MCF 10A (cell line): Measurements from ENCODE around the gene ATP6V1A. TPM values are rescaled to one million over a fixed set of nuclear protein-coding genes. Genes with fewer than 3 reads are reported as not detected.

Experiments used
- BruUV-seq: library from RNA; stranded (reverse); fragments of 400-500 nt; replicated peaks from 2 replicates; lab custom pipeline; 2021; lab: Mats Ljungman, UMichigan
- CTCF ChIA-PET: fragments of 300-600 bp; sonication (Branson Sonifier 250); formaldehyde crosslinking; extraction: SDS; loops from one replicate; lab custom pipeline; 2021; ENCODE audit warnings: antibody characterized with exemption, inconsistent platforms; lab: Yijun Ruan, JAX
- POLR2A ChIA-PET: fragments of 300-600, 350-650 bp; sonication (Branson Sonifier 250); formaldehyde crosslinking; extraction: SDS; loops from one replicate; lab custom pipeline; 2020; ENCODE audit warnings: antibody characterized with exemption, inconsistent platforms; lab: Yijun Ruan, JAX
- DNase-seq: peaks from one replicate; pipeline ENCODE4 v3.0.0-alpha.2; 2018; ENCODE audit not compliant: unreplicated experiment
- H3K27ac Mint-ChIP-seq: one replicate; pipeline ENCODE4 v1.8.0; 2022; ENCODE audit warnings: mild to moderate bottlenecking, low read depth, mixed read lengths; ENCODE audit not compliant: unreplicated experiment
- H3K27me3 Mint-ChIP-seq: one replicate; pipeline ENCODE4 v1.8.0; 2022; ENCODE audit warnings: mixed read lengths; ENCODE audit not compliant: insufficient read depth, unreplicated experiment
- H3K36me3 Mint-ChIP-seq: one replicate; pipeline ENCODE4 v1.8.0; 2022; ENCODE audit warnings: mild to moderate bottlenecking, moderate library complexity, mixed read lengths; ENCODE audit not compliant: insufficient read depth, unreplicated experiment
- H3K4me1 Mint-ChIP-seq: one replicate; pipeline ENCODE4 v1.8.0; 2022; ENCODE audit warnings: mixed read lengths; ENCODE audit not compliant: insufficient read depth, unreplicated experiment
- H3K4me3 Mint-ChIP-seq: one replicate; pipeline ENCODE4 v1.8.0; 2022; ENCODE audit warnings: mild to moderate bottlenecking, moderate library complexity, mixed read lengths; ENCODE audit not compliant: unreplicated experiment
- H3K9me3 Mint-ChIP-seq: one replicate; pipeline ENCODE4 v1.8.0; 2022; ENCODE audit warnings: mixed read lengths; ENCODE audit not compliant: unreplicated experiment
- CTCF ChIP-seq: fragments of 200-600 bp; IDR thresholded peaks from one replicate; pipeline ENCODE4 v1.8.0; 2022; ENCODE audit warnings: antibody characterized with exemption, mild to moderate bottlenecking; ENCODE audit not compliant: unreplicated experiment
- intact Hi-C: fragments of 100-400 bp; cut with micrococcal nuclease; formaldehyde crosslinking; loops from 2 replicates; pipeline ENCODE4 v1.14.1; 2022
- total RNA-seq: library from RNA; stranded (reverse); gene quantifications from 2 replicates; pipeline ENCODE4 v1.2.3, GENCODE V29; 2022

ATP6V1A gene
- total RNA-seq, 1 experiment from 2014 or later = 51.6 TPM

DNA sequence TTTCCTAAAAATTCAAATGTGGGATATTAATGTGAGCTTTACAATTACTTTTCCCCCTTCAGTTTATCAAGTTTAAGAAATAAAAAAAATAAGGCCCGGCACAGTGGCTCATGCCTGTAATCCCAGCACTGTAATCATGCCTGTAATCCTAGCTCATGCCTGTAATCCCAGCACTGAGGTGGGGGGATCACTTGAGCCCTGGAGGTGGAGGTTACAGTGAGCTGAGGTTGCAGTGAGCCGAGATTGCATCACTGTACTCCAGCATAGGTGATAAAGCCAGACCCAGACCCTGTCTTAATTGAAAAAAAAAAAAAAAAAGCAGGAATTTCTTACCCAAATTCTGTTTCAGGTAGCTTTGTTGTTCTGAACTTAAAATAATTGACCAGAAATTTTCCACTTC is 17.9 kb downstream of the ATP6V1A start:
- no peaks in the 10 kb centered on the region for H3K27me3 Mint-ChIP-seq
- no peaks in the 10 kb centered on the region for H3K9me3 Mint-ChIP-seq
- BruUV-seq = no TSS peak
- CTCF ChIA-PET = interaction anchor here (0.6 to 1.3 kb wide), 3 partner anchors 19 to 48 kb away, joined by 3 to 5 read pairs (median 3); no protein-coding TSS in a partner anchor
- intact Hi-C loops = no loop called here
- H3K36me3 Mint-ChIP-seq = peaks cover 26% of the 10 kb centered on the region
- no peak overlapping the region for H3K27ac Mint-ChIP-seq
- no peaks in the 10 kb centered on the region for H3K4me1 Mint-ChIP-seq
- DNase-seq = no peak
- no peak for TF ChIP-seq CTCF
- H3K4me3 Mint-ChIP-seq = no peak overlapping the region
- POLR2A ChIA-PET = interaction anchor here (1.5 kb wide), 1 partner anchor 20 kb away, joined by 3 read pairs; no protein-coding TSS in a partner anchor

GRCh38 chr3:113769551-113769950 is 22.7 kb downstream of the ATP6V1A start:
- Mint-ChIP-seq H3K4me3 (no peak overlapping the region), H3K9me3 (no peaks in the 10 kb centered on the region), H3K27me3 (no peaks in the 10 kb centered on the region), H3K4me1 (no peaks in the 10 kb centered on the region), H3K27ac (no peak overlapping the region), H3K36me3 (peaks cover 20% of the 10 kb centered on the region)
- DNase-seq = peak; percentile 36
- BruUV-seq = no TSS peak
- intact Hi-C loops = no loop called here
- ChIA-PET POLR2A (interaction anchor here (2.1 to 2.4 kb wide), 2 partner anchors 18 to 23 kb away, joined by 5 to 12 read pairs; partner anchors contain the start of genes ATP6V1A and NAA50), CTCF (interaction anchor here (1.0 to 1.5 kb wide), 3 partner anchors 12 to 33 kb away, joined by 3 to 5 read pairs (median 4); partner anchors contain the start of gene ATP6V1A)
- TF ChIP-seq CTCF = no peak

DNA sequence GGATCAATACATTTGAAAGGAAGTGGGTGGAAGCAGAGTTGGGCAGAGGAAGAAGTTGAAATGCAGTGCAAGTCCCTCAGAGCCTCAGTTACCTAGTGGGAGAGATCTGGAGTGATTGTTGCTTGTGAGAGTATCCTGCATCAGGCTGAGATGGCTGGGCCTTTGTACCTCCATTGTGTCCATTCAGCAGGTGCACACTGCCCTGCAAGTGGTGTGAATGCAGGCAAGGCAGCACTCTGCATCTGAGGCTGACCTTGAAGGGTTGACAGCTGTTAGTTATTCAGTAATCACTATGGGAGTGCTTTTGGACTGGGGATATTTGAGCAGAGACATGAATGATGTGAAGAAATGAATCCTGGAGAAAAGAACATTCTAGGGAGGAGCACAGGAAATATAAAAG is 25.2 kb downstream of the ATP6V1A start:
- Mint-ChIP-seq H3K27me3 (no peaks in the 10 kb centered on the region), H3K4me3 (no peak overlapping the region), H3K9me3 (no peaks in the 10 kb centered on the region), H3K4me1 (no peaks in the 10 kb centered on the region), H3K36me3 (peaks cover 7% of the 10 kb centered on the region), H3K27ac (no peak overlapping the region)
- ChIA-PET CTCF (no interaction called here), POLR2A (interaction anchor here (0.6 kb wide), 1 partner anchor 124 kb away, joined by 4 read pairs; no protein-coding TSS in a partner anchor)
- no TSS peak for BruUV-seq
- no peak for TF ChIP-seq CTCF
- no peak for DNase-seq
- intact Hi-C loops = no loop called here

- Mint-ChIP-seq H3K36me3 (peaks cover 11% of the 10 kb centered on the region), H3K27me3 (no peaks in the 10 kb centered on the region), H3K27ac (no peak overlapping the region), H3K4me3 (no peak overlapping the region), H3K4me1 (no peaks in the 10 kb centered on the region), H3K9me3 (no peaks in the 10 kb centered on the region)
- ChIA-PET CTCF (interaction anchor here (0.6 to 0.7 kb wide), 2 partner anchors 9 to 25 kb away, joined by 3 to 4 read pairs; no protein-coding TSS in a partner anchor), POLR2A (interaction anchor here (1.7 kb wide), 1 partner anchor 25 kb away, joined by 7 read pairs; no protein-coding TSS in a partner anchor)
- BruUV-seq = no TSS peak
- intact Hi-C loops = no loop called here
- DNase-seq = no peak
- TF ChIP-seq CTCF = no peak
Measured at GRCh38 chr3:113773381-113773780, 26.5 kb downstream of the ATP6V1A start.
